ENCODE data around the gene GABPB1.

The GABPB1 gene

DNA sequence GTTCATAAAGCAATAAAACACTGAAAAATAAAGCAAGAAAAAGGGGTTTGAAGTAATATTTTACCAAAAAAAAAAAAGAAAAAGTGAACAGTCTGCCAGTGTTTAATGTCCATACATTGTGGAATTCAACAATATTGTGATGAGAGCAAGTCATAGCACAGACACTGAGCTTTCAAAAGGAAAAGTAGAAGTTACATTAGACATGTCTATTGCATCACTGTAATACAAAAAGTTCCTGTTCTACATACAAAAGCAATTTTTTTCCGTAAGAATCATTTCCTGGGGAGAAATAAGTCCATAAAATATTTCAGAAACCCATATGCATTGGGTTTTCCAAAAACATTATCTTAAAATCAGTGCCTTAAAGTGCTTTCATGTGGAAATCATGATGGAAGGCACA is 77.6 kb downstream of the GABPB1 start:
- DNase-seq (ENCODE audit: low read depth), result no peak

DNA sequence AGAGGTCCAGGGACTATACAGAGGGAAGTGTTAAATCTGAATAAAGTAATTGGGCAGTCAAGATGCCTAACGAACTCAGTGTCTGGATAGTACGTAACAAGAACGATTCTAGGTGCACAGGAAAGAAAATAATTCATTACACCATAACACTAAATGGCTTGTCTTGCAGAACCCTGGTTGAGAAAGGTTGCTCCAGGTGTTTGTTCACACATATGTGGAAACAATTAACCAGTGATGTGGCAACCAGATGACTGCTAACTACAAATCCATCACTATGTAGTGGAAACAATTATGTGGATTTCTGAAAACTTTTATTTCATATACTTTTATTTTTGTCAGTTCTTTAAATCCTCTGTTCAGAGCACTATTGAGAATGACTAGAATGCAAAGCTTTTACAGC is 79.1 kb downstream of the GABPB1 start:
- DNase-seq (ENCODE audit: low read depth), result no peak

DNA sequence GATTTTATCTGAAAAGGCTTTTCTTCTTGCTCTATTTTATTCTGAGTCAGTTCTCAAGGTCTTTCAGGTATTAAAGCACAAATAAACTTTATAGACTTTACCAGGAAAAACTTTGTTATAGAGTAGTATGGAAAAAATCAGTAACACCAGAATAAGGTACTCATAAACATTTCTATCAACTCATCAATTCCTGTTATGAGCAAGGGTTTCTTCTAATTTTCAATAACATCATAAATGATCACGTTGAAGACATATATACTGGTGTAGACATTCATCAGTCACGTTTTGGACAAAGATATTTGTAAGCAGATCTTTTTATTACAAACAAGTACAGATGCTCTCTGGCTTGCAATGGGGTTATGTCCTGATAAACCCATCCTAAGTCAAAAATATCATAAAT is 79.9 kb downstream of the GABPB1 start:
- DNase-seq (ENCODE audit: low read depth), result no peak

DNA sequence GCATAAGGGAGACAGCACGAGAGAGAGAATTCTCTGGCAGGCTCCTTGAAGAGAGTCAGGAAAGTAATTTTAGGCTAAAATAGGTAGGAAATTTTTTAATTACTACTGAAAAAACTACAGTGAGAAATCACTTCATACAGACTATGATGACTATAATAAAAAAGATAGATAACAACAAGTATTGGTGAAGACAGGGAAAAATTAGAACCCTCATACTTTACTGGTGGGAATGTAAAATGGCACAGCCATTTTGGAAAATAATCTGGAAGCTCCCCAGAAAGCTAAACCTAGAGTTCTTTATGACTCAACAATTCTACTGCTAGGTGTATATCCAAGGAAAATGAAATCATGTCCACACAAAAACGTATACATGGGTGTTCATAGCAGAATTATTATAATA is 87.4 kb downstream of the GABPB1 start:
- DNase-seq (ENCODE audit: low read depth), result no peak

DNA sequence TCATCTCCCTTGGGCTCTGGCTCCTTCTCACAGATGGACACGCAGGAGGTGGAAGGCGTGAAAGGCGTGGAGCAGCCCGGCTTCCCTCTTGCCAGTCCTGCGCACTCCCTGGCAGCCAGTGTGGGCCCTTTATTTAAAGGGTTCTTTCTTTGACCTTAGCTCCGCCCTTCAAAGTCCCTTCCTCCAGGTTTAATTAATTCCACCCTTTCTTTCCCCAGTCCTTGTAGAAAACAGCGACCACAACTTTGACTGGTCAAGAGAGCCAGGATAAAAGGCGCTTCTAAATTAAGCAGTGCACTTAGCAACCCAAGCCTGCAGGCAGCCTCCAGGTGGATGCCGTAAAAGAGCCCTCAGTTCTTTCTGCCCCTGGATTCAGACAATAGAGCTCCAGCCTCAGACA is 89.4 kb downstream of the GABPB1 start, which contains the start of gene HDC:
Gene HDC, minus strand, starts transcription at position 107 of the 400 bp plus-strand sequence. Its CDS starts 103 bp downstream, at position 4.
- DNase-seq (ENCODE audit: low read depth), result no peak

DNA sequence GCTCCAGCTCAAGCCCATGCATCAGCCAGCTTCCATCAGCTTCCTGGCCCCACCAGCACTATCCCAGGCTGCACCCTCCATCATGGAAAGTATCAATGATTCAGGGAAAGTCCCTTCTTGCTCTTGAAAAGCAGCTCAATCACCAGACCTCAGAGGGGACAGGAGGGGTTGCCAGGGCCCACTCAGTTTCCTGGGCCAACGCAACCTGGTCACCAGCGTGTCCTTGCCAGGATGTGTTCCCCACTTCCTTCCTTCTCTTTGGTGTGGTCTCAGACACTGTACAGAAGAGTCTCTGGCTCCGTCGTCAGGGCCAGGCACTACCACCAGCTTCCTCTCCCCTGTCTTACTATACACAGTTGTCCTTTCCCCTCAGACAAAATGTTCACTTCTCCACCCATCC is 92.5 kb downstream of the GABPB1 start:
- DNase-seq (ENCODE audit: low read depth), result no peak

DNA sequence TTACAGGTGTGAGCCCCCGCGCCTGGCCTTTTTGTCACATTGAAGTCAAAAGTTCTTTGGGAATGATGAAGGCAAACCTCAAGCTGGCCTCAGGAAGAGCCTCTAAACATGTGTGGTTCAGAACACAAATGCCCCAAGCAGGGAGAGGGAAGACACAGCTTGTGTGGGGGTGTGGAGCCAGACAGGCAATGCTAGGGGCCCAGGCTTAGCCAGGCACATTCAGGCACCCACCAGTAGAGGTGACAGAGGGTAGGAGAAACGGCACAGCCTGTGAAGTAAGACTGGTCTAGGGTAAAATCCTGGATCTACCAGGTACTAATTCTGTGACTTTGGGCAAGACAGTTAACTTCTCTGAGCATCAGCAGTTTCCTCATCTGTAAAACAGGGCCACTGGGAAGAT is 93.0 kb downstream of the GABPB1 start:
- DNase-seq (ENCODE audit: low read depth), result no peak

DNA sequence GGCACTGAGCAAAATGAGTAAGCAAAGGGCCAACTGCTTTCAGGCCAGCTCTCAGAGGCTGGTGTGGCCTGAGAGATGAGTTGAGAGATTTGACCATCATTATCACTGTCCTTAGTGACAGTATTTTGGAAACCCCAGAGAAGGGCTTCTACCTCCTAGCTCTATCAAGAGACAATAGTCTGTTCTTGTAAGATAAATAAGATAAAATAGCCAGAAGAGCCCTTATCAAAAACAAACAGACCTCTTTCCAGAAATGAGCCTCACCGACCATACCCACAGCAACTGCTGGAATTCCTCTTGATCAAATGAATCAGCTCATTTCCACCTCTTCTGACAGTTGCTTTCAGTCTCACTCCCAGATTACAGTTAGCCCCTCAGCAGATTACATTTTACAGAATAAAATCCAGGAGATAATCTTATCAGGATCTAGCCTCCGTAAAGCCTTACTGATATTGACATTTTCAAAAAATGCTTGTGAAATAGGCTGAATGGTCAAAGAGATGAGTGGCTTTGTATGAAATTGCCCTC is 94.0 kb downstream of the GABPB1 start:
- peak; percentile 37 for DNase-seq (ENCODE audit: low read depth)

DNA sequence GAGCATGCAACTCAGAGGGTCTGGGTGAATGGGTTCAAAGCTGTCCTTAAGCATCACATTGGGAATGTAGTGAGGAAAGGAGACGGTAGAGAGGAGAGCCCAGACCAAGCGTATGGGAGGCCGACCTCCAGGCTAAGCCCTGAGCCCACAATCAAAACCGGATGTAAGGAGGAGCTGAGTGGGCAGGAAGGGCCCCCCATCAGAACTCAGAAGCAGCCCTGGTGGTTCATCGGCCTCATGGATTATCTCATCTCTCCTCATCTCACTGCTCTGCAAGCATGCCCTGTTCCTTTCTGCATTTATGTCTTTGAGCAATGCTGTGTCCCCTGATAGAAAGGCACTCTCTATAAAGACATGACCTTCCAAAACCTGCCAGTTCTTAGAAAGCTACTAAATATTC is 95.7 kb downstream of the GABPB1 start:
- no peak for DNase-seq (ENCODE audit: low read depth)

DNA sequence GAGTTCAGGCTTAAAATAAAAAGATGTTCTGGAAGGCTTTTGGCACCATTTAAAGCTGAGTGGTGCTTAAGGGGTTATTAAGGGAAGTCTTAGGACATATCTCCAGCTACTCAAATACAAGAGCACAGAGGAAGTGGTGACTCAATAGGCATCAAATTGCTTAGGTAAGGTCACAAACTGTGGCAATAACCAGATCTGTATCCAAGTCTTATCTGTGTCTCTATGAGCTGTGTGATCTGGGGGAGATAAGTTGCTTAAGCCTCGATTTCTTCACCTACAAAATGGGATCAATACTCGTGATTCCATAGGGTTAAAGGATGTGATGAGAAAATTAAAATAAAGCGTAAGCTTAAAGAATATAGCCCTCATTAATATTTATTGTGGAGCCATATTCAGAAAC is 97.1 kb downstream of the GABPB1 start:
- DNase-seq (ENCODE audit: low read depth), result peak; percentile 69

DNA sequence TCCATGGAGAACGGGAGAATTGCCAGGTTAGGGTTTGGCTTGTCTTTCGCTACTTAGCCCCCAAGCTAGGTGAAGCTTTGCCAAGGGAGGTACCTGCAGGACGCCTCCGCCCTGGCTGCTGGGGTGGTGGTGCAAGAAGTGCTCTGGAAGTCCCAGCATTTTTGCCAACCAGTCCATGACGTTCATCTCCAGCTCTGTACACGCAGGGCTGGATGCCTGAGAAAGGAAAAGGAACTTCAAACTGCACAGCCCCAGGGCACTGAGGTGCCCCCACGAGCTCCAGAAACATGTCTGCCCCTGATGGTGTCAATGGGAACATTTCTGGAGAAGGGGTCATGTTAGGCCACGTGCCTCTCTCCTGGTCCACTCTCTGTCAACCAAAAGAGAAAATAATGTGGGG is 97.7 kb downstream of the GABPB1 start:
- DNase-seq (ENCODE audit: low read depth), result no peak

DNA sequence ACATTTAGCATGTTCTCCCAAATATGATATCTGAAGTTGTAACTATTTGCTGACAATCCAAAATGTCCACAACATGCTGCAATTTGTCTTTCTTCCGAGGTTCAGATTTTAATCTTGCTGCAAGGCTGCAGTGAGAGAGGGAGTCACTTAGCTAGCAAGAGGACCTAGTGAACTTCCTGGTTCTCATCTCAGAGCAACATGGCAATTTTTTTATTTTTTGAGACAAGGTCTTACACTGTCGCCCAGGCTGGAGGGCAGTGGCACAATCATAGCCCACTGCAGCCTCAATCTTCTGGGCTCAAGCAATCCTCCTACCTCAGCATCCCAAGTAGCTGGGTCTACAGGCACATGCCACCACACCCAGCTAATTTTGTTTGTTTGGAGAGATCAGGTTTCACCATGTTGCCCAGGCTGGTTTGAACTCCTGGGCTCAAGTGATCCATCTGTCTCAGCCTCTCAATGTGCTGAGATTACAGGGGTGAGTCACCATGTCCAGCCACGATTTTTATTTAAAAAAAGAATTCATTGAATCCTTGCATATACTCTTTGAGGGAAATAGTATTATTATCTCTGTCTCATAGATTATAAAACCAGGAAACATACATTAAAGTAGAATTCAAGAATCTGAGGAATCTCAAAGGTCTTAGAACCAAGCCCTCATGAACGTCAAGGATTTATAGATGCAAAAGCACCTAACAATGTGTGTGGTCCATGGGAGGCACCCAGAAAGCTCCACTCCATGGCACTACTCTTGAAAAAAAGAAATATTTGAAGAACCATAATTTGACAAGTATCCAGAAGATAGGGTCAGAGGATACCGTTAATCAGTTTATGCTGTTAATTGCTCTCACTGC is 98.6 kb downstream of the GABPB1 start:
- DNase-seq (ENCODE audit: low read depth), result peak; percentile 80

DNA sequence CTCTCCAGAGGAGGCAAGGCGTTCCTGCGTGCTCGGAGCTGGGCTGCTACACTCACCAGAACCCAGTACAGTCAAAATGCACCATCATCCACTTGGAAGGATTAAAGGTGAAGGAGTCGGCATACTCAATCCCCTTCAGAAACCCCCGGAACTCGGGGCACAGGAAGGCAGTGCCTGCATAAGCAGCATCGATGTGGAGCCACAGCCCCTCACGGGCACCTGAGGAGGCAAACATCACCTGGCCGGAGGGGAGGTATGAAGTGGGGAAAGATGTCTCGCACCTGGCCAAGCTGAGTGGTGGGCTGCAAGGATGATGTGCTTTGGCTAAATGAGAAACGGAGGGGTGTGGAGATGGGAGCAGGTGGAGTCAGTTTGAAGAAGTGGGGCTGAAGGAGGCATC is 102.4 kb downstream of the GABPB1 start:
- no peak for DNase-seq (ENCODE audit: low read depth)

DNA sequence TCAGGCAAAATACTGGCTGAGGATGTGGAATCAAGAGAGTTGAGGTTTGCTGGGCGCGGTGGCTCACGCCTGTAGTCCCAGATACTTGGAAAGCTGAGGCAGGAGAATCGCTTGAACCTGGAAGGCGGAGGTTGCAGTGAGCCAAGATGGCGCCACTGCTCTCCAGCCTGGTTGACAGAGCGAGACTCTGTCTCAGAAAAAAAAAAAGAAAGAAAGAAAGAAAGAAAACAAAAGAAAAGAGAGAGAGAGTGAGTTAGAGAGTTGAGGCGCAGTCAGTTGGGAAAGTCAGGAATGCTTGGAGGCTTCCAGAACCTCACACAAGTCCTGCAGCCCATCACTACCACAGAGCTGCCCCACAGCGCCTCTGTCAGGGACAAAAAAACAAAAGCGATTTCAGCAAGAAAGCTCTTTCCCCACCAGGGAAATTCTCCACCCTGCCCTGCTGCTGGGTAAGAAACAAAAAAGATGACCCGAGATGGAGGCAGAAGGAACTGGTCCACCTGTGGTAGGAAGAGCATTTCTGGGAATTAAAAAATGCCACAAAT is 103.3 kb downstream of the GABPB1 start:
- peak; percentile 21 for DNase-seq (ENCODE audit: low read depth)

DNA sequence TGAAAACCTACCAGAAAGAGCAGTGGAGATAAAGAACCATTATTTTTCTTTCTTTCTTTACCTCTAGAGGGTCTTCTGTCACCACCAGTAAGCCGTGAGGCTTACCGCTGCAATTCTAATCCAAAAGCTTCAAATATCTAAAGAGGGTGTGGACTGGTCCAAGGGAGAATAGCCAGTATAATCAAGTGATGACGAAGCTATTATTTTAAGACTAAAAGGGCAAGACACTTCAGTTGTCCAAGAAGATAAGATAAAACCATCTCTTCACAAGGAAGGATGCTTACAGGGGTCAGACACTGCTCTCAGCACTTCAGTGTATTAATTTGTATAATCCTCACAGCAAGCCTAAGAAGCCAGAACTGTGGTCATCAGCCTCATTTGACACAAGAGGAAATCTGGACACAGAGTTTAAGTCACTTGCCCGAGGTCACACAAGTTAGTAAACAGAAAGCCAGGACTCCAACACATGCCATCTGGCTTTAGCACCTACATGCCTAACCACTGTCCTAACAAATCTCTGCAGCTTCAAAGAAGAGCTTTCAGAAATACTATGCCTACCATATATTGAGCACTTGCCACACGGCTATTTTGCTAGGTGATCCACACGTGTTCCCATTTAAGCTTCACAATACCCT is 104.1 kb downstream of the GABPB1 start:
- DNase-seq (ENCODE audit: low read depth), result no peak

DNA sequence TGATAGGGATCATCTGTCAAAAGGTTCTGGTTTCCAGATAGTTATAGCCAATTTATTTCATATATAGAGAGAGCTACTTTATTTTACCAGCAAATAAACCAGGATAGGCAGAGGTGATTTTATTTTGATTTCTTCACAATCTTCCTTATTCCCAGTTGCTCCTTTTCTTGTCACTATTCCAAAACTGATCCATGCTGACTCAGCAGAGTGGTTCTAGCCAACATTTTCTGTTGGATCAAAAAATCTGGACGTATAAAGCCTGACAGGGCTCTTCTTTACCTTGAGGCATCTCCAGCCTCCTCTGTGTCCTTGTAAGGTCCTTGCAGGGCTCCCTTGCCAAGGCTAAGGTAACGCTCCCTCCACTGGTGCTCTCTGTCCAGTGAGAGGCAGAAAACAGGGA is 105.3 kb downstream of the GABPB1 start:
- DNase-seq (ENCODE audit: low read depth), result no peak

DNA sequence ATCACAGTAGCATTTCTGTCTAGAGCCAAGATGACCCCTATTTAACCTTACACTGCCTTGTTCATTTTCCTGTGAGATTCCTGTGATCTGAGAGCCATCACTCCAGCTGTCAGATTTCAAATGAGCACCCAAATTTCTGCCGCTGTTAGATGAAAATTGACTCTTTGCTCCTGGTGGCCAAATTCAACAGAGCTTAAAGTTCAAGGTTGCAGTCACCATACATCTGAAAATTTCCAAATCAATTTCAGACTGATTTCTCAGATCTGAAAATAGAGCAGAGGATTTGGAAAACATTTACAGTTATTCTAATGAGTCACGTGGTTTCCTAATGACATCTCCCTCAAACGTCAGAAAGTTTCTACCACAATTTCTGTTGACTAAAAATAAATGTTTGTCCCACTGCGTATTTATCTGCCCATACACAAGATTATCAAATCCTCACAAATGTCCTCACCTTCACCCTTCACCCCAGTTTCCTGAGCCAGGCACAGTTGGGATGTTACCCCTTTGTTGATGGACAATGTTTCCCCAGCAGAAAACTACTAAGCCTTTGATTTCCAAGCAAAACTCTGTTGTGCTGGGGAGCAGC is 105.9 kb downstream of the GABPB1 start:
- DNase-seq (ENCODE audit: low read depth), result no peak

DNA sequence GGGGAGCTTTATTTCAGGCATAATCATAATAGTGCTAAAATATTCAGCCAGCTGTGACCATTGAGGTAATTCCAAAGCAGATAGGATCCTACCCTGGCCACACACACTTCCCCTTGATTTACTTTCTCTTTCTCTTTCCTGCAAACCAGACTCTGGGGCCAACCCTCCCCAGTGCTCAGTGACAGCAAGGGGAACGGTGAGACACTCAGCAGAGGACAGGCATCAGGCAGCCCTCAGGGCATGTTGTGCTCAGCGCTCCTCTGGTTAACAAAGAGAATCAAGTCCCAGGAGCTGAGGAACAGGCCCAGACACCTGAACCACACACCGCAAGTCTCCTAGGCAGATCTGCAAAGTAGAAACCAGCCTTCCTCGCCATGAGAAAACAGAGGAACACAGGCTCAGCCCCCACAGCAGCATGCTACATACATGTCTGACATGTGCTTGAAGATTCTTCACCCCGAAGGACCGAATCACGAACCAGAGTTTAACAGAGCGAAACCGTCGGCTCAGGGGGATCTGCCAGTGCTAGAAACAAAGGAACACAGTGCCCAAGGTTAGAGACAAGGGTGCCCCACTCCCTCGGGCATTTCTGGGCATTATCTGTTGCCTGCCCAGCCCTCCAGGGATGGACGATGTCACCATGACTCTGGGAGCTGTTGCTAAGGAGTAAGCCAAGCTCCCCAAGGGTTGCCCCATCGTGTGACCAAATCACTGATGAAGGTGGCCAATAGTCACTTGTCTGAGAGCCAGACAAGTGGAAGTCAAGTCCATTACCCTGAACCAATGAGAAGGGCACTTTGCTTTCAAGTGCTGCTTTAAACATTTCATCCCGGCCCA is 107.0 kb downstream of the GABPB1 start:
- DNase-seq (ENCODE audit: low read depth), result no peak

DNA sequence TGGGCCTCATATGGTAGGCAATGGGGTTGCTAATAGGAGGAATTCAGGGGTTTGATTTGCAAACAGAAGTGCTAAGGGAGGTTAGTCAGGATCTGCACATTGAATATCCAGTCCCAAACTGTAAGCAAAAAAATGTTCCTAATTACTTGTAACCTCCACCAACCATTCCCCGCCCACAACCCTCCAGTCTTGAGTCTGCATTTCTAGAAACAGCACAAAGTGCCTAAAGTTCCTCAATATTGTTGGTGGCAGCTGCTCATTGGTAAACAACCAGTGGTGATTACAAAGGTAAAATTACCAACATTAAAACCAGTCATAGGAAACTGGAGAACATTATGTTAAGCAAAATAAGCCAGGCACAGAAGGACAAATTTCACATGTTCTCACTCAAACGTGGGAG is 108.4 kb downstream of the GABPB1 start:
- DNase-seq (ENCODE audit: low read depth), result no peak

DNA sequence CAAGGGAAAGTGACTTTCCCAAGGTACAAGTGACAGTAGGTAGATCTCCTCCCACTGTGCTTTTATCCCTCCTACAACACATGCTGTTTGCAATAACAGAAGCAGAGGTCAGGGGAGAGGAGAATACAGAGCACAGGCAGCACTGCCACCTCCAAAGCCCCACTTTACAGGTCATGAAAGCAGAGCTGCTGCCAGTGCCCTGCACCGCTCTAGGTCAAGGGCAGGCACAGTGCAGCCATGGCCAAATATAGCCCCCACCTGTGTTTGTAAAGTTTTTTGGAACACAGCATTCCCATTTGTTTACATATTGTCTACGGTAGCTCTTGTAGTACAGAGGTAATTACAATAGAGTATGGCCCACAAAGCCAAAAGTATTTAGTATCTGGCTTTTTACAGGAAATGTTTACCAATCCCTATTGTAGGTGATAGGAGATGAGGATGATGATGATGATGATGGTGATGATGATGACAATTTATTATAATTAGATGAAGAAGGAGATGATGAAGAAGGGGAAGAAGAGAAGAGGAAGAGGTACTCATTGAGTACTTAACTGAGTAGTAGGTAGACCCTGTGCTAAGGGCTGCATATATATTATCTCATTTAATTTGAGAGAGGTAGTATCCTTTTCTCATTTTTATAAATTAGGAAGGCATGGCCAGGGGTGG is 109.9 kb downstream of the GABPB1 start:
- no peak for DNase-seq (ENCODE audit: low read depth)

DNA sequence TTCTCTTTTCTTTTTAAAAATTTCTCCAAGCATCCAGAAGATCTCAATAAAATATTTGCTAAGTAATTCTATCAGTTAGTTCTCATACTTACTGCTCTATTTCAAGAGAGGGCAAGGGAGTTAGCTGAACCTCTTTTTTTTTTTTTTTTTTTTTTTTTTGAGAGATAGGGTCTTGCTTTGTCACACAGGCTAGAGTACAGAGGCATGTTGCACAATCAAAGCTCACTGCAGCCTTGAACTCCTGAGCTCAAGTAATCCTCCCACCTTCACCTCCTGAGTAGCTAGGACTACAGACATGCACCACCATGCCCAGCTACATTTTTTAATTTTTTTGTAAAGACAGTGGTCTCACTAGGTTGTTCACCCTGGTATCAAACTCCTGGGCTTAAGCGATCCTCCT is 110.8 kb downstream of the GABPB1 start:
- DNase-seq (ENCODE audit: low read depth), result no peak
